ENCODE data around the gene DNM3. TPM values are rescaled to one million over a fixed set of nuclear protein-coding genes. Genes with fewer than 3 reads are reported as not detected.

Gene DNM3
- total RNA-seq, 6 experiments from 2014 or later: 0.25 to 0.73 (median 0.39) TPM

GRCh38 chr1:172269644-172270043 is 428.3 kb downstream of the DNM3 start:
- H3K27me3 Mint-ChIP-seq (ENCODE audit: insufficient read depth): no peaks in the 10 kb centered on the region; the same call in 1 of the 2 replicates
- H3K36me3 Mint-ChIP-seq (ENCODE audit: low read depth): no peaks in the 10 kb centered on the region
- DNase-seq: peak; percentile 48
- peaks cover 61% of the 10 kb centered on the region for H3K4me1 Mint-ChIP-seq (ENCODE audit: low read depth)
- peak overlapping the region; percentile 74 for H3K4me3 Mint-ChIP-seq
- H3K9me3 Mint-ChIP-seq: no peaks in the 10 kb centered on the region
- H3K27ac Mint-ChIP-seq: peak overlapping the region; percentile 77
- TF ChIP-seq, protein P1, sequence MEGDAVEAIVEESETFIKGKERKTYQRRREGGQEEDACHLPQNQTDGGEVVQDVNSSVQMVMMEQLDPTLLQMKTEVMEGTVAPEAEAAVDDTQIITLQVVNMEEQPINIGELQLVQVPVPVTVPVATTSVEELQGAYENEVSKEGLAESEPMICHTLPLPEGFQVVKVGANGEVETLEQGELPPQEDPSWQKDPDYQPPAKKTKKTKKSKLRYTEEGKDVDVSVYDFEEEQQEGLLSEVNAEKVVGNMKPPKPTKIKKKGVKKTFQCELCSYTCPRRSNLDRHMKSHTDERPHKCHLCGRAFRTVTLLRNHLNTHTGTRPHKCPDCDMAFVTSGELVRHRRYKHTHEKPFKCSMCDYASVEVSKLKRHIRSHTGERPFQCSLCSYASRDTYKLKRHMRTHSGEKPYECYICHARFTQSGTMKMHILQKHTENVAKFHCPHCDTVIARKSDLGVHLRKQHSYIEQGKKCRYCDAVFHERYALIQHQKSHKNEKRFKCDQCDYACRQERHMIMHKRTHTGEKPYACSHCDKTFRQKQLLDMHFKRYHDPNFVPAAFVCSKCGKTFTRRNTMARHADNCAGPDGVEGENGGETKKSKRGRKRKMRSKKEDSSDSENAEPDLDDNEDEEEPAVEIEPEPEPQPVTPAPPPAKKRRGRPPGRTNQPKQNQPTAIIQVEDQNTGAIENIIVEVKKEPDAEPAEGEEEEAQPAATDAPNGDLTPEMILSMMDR (IDR thresholded peaks at IDR 0.05): no peak

GRCh38 chr1:172270605-172271004 is 429.3 kb downstream of the DNM3 start:
- TF ChIP-seq, protein P1 (IDR thresholded peaks at IDR 0.05): no peak
- peak; percentile 21 for DNase-seq
- Mint-ChIP-seq H3K4me1 (ENCODE audit: low read depth) (peaks cover 55% of the 10 kb centered on the region), H3K9me3 (no peaks in the 10 kb centered on the region), H3K27ac (peak overlapping the region; percentile 48), H3K36me3 (ENCODE audit: low read depth) (no peaks in the 10 kb centered on the region), H3K4me3 (peak overlapping the region; percentile 79), H3K27me3 (ENCODE audit: insufficient read depth) (no peaks in the 10 kb centered on the region; the same call in 1 of the 2 replicates)

DNA sequence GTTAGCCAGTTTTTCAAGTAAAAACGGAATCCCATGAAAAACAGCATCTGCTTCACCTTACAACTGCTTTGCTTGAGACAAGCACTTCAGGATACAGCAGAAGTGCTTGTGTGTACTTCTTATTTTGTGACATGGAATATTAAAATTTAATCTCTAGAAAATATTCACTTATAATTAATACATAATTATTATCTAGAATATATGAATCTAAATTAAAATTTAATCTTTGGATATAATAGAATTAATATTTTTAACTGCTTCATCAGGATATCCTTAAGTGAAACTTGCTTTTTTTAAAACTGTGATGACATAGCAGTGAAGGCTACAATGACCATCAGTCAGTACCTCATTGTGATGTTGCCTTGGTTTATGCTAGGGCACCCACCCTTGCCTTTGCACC is 430.8 kb downstream of the DNM3 start:
- Mint-ChIP-seq H3K4me3 (no peak overlapping the region), H3K9me3 (no peaks in the 10 kb centered on the region), H3K4me1 (ENCODE audit: low read depth) (peaks cover 46% of the 10 kb centered on the region), H3K27ac (no peak overlapping the region), H3K36me3 (ENCODE audit: low read depth) (no peaks in the 10 kb centered on the region), H3K27me3 (ENCODE audit: insufficient read depth) (no peaks in the 10 kb centered on the region; the same call in 1 of the 2 replicates)
- TF ChIP-seq, protein P1 (IDR thresholded peaks at IDR 0.05): no peak
- no peak for DNase-seq

DNA sequence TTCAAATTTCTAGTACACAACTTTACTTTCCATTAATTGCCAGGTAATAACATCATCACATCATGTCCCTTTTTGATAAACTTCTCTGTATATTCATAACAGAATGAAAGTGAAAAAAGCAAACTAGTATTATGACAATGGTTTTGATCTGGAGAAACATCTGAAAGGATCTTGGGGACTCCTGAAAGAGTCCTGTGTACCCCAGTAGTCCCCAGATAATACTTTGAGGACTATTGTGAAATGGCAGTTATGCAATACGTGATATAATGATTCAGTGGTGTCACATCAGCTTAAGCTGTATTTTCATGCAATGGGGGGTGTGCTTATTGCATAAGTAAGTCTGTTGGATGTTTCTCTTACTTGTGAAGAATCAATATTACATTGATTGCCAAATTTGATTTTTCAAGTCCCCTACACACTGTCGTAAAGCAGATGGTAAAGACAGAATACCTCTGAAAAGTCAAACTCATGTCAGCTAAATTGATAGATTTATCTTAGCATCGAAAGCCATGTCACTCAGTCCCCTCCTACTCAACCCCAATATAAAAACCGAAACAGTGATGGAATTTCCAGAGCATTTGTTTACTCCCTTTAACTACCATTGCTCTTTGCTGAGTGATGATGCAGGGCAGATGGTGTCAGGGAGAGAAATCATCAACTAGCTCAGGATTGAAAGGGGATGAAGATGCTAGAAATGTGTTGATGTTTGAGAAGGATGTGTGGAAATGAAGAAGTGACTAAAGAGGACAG is 432.5 kb downstream of the DNM3 start:
- Mint-ChIP-seq H3K9me3 (no peaks in the 10 kb centered on the region), H3K36me3 (ENCODE audit: low read depth) (no peaks in the 10 kb centered on the region), H3K4me3 (no peak overlapping the region), H3K27me3 (ENCODE audit: insufficient read depth) (no peaks in the 10 kb centered on the region), H3K27ac (no peak overlapping the region), H3K4me1 (ENCODE audit: low read depth) (peaks cover 53% of the 10 kb centered on the region)
- no peak for DNase-seq
- TF ChIP-seq, protein P1 (IDR thresholded peaks at IDR 0.05): no peak

DNA sequence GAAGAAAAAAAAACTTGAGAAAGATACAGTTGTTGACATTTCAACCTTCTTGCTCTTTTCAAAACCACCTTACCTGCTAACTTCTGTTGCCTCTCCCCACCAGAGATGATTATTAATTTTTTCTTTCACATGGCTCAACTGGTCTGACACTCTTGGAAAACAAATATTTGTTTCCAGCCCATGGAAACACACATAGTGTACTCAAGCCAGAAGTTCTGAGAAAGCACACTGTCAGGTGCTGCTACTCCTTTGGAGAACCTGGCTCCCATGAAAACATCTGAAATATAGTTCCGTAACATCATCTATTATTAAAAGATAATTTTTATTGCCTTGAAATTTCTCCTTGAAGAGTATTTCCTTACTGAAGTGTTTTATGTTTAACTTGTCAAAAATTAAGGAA is 434.2 kb downstream of the DNM3 start:
- H3K4me1 Mint-ChIP-seq (ENCODE audit: low read depth): peaks cover 52% of the 10 kb centered on the region
- H3K36me3 Mint-ChIP-seq (ENCODE audit: low read depth): no peaks in the 10 kb centered on the region
- no peak overlapping the region for H3K4me3 Mint-ChIP-seq
- H3K9me3 Mint-ChIP-seq: no peaks in the 10 kb centered on the region
- H3K27me3 Mint-ChIP-seq (ENCODE audit: insufficient read depth): no peaks in the 10 kb centered on the region
- TF ChIP-seq, protein P1 (IDR thresholded peaks at IDR 0.05): no peak
- DNase-seq: no peak
- no peak overlapping the region for H3K27ac Mint-ChIP-seq

Data from HFFc6 (cell line).